Suppressor macrophage (primary cell): ENCODE data around the gene UIMC1.
A peak's percentile ranks its signal among the peaks of the same experiment; 100 is the strongest.

ENCODE experiments used
- DNase-seq, 4 experiments: peaks; one replicate each; pipeline ENCODE4 v3.0.0-alpha.2; 2020 to 2022

The UIMC1 gene

GRCh38 chr5:176868731-176869130 is 137.8 kb downstream of the UIMC1 start:
- no peak for DNase-seq

GRCh38 chr5:176868126-176868525 is 138.5 kb downstream of the UIMC1 start:
- DNase-seq, result no peak

- no peak for DNase-seq
These were observed 139.8 kb downstream of the UIMC1 start for GRCh38 chr5:176866707-176867310.

GRCh38 chr5:176865964-176866363 is 140.6 kb downstream of the UIMC1 start:
- DNase-seq, result peak in 1 of 4 experiments; percentile 25

GRCh38 chr5:176864755-176865154 is 141.8 kb downstream of the UIMC1 start:
- DNase-seq, result no peak

- peak in 1 of 4 experiments; percentile 28 for DNase-seq
These were observed 142.8 kb downstream of the UIMC1 start for GRCh38 chr5:176863765-176864098.

- DNase-seq, result peak in 1 of 4 experiments; percentile 42
These were observed 143.4 kb downstream of the UIMC1 start for GRCh38 chr5:176863041-176863764.

GRCh38 chr5:176862330-176862995 is 144.1 kb downstream of the UIMC1 start:
- DNase-seq, result peak in 1 of 4 experiments; percentile 25

GRCh38 chr5:176861276-176861675 is 145.3 kb downstream of the UIMC1 start:
- DNase-seq, result no peak

- DNase-seq, result no peak
These were observed 146.2 kb downstream of the UIMC1 start for GRCh38 chr5:176860381-176860780.

- no peak for DNase-seq
These were observed 146.7 kb downstream of the UIMC1 start for GRCh38 chr5:176859916-176860315.

- no peak for DNase-seq
These were observed 148.7 kb downstream of the UIMC1 start for GRCh38 chr5:176857894-176858273.

- no peak for DNase-seq
These were observed 149.2 kb downstream of the UIMC1 start for GRCh38 chr5:176857216-176857893.

- no peak for DNase-seq
These were observed 149.8 kb downstream of the UIMC1 start for GRCh38 chr5:176856746-176857145.

- no peak for DNase-seq
These were observed 151.0 kb downstream of the UIMC1 start for GRCh38 chr5:176855598-176855997.
